GM19193 (cell line): ENCODE measurements around the gene FAM107B.

Experiments used
- POLR2A ChIP-seq: IDR thresholded peaks from 4 replicates; pipeline ENCODE4 v1.6.1; 2011; ENCODE audit not compliant: insufficient read depth, insufficient read length; ENCODE audit errors: extremely low read depth

Gene FAM107B

GRCh38 chr10:14751014-14751896 is 23.4 kb downstream of the FAM107B start:
- TF ChIP-seq POLR2A: no peak

DNA sequence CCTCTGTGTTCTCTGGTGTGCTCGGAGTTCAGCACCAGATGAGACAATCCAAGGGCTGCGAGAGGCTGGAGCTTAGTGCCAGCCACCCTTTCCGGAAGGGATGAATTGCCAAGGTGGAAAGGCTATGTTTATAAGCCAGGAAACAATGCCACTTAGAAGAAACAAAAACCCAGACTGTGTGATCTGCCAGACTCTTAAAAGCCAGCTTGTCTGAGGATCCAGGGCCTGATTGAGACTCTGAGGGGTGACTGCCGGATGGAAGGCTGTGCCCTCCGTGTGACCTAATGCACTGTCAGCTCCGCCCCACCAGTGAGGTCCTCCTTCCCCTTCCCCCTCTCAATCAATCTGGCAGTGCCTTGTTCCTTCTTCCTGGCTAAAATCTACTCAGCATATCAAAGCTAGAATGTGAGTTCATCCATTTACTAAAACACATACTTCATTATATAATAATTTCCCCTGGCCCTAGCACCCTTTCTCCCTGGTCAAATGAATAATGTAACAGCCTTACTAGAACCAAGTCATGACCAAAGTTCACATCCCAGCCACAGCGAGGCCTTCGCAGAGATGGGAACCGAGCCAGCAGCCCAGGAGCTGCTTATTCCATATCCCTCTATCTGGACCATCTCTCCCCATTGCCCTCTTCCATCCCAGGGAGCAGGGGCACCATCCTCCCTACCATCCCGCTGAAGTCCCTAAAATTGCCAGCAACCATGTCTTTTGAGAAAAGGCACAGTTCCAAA is 25.5 kb downstream of the FAM107B start:
- TF ChIP-seq POLR2A: no peak

DNA sequence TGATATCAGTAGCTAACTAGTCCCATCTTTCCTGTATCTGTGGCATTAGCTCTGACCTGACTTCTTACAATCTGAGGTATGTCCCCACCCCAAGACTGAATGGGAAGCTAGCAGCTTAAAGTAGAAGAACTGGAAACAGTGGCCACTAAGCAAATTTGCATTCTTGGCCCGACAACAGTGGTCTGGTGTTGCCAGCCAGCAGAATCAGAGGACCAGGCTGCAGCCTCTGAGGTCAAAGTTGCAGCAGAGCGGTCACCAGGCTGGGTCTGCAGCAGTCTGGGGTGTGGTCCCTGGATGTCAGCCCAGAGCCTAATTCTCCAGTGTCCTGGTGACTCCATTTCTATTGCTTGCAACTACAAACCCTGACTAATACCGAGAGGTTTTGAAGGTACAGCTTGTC is 26.3 kb downstream of the FAM107B start:
- no peak for TF ChIP-seq POLR2A

DNA sequence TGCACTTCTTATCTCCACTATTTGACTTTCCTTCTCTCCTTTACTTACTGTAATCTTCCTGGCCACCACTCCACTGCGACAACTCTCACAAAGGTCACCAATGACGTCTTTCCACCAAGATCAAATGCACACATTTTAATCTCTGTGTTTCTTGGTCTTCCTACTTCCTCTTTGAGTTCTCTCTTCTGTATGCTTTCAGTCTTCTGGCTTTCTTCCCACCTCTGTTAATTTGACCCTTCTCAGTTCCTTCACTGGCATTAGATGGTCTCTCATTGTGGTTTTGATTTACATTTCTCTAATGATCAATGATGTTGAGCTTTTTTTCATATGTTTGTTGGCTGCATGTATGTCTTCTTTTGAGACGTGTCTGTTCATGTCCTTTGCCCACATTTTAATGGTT is 31.9 kb downstream of the FAM107B start:
- TF ChIP-seq POLR2A: no peak

- no peak for TF ChIP-seq POLR2A
Observed at GRCh38 chr10:14742382-14742781, 32.3 kb downstream of the FAM107B start.

DNA sequence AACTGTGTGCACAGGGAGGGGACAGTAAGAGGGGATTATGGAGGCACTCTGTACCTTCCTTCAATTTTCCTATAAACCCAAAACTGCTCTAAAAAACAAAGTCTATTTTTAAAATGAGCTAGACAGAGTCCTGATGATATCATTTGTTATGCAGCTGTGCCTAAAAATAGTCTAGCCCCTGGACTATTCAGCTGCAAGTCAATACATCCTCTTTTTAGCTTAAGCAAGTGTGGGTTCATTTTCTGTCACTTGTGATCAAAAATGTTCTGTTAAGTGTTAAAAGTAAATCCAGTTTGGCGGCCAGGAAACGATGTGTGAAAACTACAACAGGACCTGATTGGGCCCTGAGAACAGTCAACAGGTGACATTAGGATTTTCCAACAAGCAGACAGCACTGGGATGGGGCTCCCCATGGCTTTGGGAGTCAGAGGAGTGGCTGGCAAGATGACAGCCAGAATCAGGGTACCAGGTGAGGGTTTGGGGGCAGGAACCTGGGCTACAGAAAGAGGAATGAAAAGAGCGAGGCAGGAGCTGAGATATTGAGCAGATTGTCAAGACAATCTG is 33.9 kb downstream of the FAM107B start:
- TF ChIP-seq POLR2A: no peak

DNA sequence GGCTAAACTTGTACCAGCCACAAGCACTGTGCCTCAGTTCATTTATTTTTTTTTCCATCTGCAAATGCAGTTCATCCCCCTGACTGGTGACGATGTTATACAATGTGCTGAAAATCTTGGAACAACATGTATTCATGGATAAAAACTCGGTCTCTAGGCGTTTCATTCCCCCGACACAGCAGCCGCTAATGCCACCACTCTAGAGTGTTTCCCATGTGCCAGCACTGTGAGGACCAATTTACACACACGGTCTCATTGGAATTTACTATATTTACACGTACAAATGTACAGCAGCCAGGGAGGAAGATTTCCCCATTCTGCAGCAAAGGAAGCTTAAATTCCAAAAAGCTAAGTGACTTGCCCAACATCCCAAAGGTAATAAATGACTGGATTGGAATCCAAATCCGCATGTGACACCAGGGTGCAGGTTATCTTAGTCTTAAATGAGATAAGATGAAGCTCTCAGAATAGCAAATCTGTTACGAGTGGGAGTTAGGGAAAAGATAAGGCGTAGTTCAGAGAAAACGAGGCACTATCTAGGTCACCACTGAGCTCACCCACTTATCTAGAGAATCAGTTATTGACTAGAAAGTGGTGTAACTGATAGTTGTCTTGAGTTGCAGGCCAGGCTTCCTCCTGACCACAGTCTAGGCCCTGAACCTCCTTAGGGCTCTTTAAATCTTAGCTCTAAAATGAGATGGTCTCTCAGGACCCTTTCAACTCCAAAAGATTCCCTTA is 36.7 kb downstream of the FAM107B start:
- no peak for TF ChIP-seq POLR2A

GRCh38 chr10:14736600-14737081 is 38.1 kb downstream of the FAM107B start:
- no peak for TF ChIP-seq POLR2A

DNA sequence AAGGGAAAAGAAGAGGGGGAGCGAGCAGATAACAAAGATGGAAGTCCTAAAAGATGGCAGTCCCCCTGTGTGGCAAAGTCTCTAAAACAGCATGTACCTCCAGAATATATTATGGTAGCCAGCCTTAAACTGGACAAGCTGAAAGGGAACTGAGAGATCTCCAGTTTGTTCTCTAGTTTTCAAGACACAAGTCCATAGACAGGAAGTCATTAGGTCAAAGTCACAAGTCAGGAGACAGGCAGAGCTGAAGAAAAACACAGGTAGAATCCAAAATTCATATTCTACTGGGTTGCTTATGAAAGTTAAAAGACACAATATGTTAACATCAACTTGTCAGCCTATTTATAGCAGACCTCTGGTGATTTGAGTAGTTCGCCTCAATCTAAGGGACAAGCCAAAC is 38.7 kb downstream of the FAM107B start:
- TF ChIP-seq POLR2A: no peak

GRCh38 chr10:14731875-14732512 is 42.7 kb downstream of the FAM107B start:
- TF ChIP-seq POLR2A: no peak

DNA sequence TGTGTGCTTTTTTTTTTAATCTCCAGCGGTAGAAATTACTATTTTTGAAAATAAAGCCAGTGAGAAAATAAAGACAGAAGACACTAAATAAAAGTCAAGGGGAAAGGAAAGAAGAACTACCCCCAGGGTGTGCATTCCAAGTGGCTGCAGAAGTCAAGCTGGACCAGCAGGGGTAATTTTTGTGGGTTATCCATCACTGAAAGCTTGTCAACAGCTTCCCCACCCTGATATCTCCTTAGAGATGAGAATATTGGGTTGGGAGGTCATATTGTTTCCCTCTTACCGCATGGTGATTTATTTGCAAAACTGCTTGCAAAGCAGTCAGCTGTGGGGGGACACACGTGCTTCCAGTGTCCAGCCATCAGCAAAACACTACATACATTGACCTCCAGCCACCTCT is 46.4 kb downstream of the FAM107B start:
- no peak for TF ChIP-seq POLR2A

DNA sequence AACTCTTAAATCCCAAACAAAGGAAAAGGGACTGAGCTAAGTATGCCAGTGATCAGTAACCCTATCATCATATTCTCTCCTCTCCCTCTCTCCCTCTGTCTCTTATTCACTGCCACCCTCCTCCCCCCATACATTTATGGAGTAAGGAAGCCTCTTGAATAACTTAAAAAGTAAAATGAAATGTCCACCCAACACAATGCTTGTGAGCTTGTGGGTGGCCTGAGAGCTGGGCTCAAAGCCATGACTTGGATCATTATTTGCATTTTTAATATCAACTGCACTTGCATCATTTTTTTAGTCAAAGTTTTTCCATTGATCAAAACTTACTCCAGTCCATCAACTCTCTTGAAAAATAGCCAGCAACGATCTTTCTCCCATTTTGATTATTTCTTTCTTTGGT is 46.8 kb downstream of the FAM107B start:
- no peak for TF ChIP-seq POLR2A

DNA sequence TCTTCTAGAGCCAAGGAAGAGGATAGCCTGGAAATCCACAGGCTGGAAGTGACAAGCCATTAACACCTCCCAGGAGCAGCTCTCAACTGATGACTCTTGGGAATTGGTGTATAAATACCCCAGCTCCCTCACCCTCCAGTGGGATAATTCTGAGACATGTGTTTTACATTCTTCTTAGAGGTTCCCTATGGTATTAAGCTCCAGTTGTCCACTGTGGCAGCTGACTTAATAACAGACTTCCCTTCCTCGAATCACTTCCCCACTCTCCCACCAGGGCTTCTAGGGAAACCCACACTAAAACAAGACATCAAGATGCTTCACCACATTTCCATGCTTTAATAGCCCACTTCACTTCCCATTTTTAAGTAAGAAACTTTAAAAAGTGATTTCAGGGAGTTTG is 47.2 kb downstream of the FAM107B start:
- no peak for TF ChIP-seq POLR2A

DNA sequence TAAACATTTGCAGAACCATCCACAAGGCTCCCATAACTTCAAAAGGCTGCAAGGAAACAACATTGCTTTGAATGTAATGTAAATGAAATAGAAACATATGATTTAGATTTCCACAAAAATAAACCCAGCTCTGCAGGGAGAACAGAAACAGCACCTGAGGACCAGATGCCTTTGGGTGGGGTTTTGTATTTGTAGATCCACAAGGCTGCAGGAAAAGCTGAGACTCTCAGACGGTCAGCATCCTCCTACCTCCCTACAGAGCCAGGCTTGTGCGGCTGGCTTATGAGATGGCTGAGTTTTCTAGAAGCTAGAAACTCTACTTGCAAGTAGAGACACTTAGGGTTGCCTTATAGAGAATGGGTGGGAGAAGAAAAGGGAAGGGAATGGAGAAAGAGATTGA is 49.8 kb downstream of the FAM107B start:
- no peak for TF ChIP-seq POLR2A
